K562 (cell line): ENCODE data around the gene KHNYN. TPM values are rescaled to one million over a fixed set of nuclear protein-coding genes. Genes with fewer than 3 reads are reported as not detected.

ENCODE experiments used
- BCLAF1 ChIP-seq, 2 experiments: fragments of 450-650 bp in 1 of 2; IDR thresholded peaks; 2 replicates each; pipeline ENCODE4 v1.6.1; 2011 to 2017; ENCODE audit warnings: low read depth in 2 of 2, antibody characterized with exemption in 1 of 2, borderline replicate concordance in 1 of 2, low read length in 1 of 2, mild to moderate bottlenecking in 1 of 2, mixed read lengths in 1 of 2; ENCODE audit not compliant: control insufficient read depth in 1 of 2
- BRD9 ChIP-seq: fragments of 450-650 bp; IDR thresholded peaks from 2 replicates; pipeline ENCODE4 v1.6.1; 2018; ENCODE audit warnings: low read depth; ENCODE audit not compliant: partially characterized antibody
- ETV5 ChIP-seq: sonication (generic); formaldehyde crosslinking; IDR thresholded peaks from 2 replicates; pipeline ENCODE4 v1.4.0; 2020; ENCODE audit warnings: low read depth, mild to moderate bottlenecking, missing genetic modification reagents
- FIP1L1 ChIP-seq: fragments of 200-400 bp; formaldehyde crosslinking; IDR thresholded peaks from 2 replicates; pipeline ENCODE4 v1.6.1; 2018; ENCODE audit warnings: mild to moderate bottlenecking, low read depth, low read length; ENCODE audit not compliant: poor library complexity, severe bottlenecking
- FOXP4 ChIP-seq: sonication (generic); formaldehyde crosslinking; IDR thresholded peaks from 2 replicates; pipeline ENCODE4 v1.8.0; 2022; ENCODE audit warnings: mild to moderate bottlenecking, missing genetic modification reagents, borderline replicate concordance
- HDAC8 ChIP-seq: fragments of 450-650 bp; IDR thresholded peaks from 2 replicates; pipeline ENCODE4 v1.6.1; 2016; ENCODE audit warnings: mild to moderate bottlenecking, missing genetic modification characterization, moderate library complexity, missing compliant biosample characterization
- IRF1 ChIP-seq: sonication (generic); formaldehyde crosslinking; IDR thresholded peaks from 2 replicates; pipeline ENCODE4 v1.8.0; 2022; ENCODE audit warnings: missing genetic modification reagents, mild to moderate bottlenecking, borderline replicate concordance
- L3MBTL2 ChIP-seq: fragments of 450-650 bp; IDR thresholded peaks from 2 replicates; pipeline ENCODE4 v1.6.1; 2016; ENCODE audit warnings: mild to moderate bottlenecking, moderate library complexity
- TAF1 ChIP-seq: IDR thresholded peaks from 2 replicates; pipeline ENCODE4 v1.6.1; 2011; ENCODE audit warnings: mild to moderate bottlenecking, low read length, moderate library complexity; ENCODE audit not compliant: insufficient read depth, control insufficient read depth, severe bottlenecking; ENCODE audit errors: extremely low read depth
- TFAM ChIP-seq: fragments of 250-450 bp; sonication (Bioruptor Pico); conservative IDR thresholded peaks from 2 replicates; pipeline ENCODE4 v1.5.0; 2021; ENCODE audit warnings: mild to moderate bottlenecking, moderate library complexity
- ZBTB9 ChIP-seq: fragments of 450-650 bp; formaldehyde crosslinking; IDR thresholded peaks from 2 replicates; pipeline ENCODE4 v1.4.0; 2020; ENCODE audit warnings: mild to moderate bottlenecking, moderate library complexity
- ZFP1 ChIP-seq: fragments of 450-650 bp; formaldehyde crosslinking; IDR thresholded peaks from 2 replicates; pipeline ENCODE4 v1.4.0; 2020; ENCODE audit warnings: mild to moderate bottlenecking, mixed read lengths
- ZNF592 ChIP-seq: fragments of 450-650 bp; IDR thresholded peaks from 2 replicates; pipeline ENCODE4 v1.6.1; 2017; ENCODE audit warnings: antibody characterized with exemption, mild to moderate bottlenecking
- polyA plus RNA-seq, 8 experiments: library from polyadenylated mRNA; depleted of rRNA in 4 of 8; stranded (reverse) in 5 of 8; unstranded in 3 of 8; fragments of >200 nt; fragmentation: Nextera tagmentation in 2 of 8; fragmentation: Illumina TruSeq in 1 of 8; extraction: Ambion mirVana in 2 of 8; extraction: Trizol in 1 of 8; gene quantifications; 2 replicates each; pipeline versions ENCODE4 v1.2.1 to v1.2.3, GENCODE V29; 2011 to 2014; ENCODE audit warnings: inconsistent platforms in 1 of 8, missing spikeins in 1 of 8
- total RNA-seq, 7 experiments: library from RNA; depleted of rRNA in 6 of 7; stranded (reverse); fragments of >200 nt in 6 of 7; fragmentation: Illumina TruSeq in 2 of 7; extraction: Trizol in 2 of 7; gene quantifications; 2 replicates each; pipeline versions ENCODE4 v1.2.1 to v1.2.3, GENCODE V29; 2011 to 2021; ENCODE audit warnings: low replicate concordance in 1 of 7

Gene KHNYN
- total and polyA plus RNA-seq, 9 of the 15 experiments (the other 6 are each of a cell fraction or from before 2014, with no cell fraction given): 0.76 to 26.0 (median 14.1) TPM

GRCh38 chr14:24429395-24430142 lies at the start of gene KHNYN, which contains the start of gene CBLN3 (continued):
- TF ChIP-seq ZNF592: peak; percentile 79
- TF ChIP-seq BCLAF1 (IDR thresholded peaks at IDR 0.05; ENCODE audit: borderline replicate concordance in 1 of 2, control insufficient read depth in 1 of 2, low read depth in 2 of 2, low read length in 1 of 2): no peak
- 0 out of 2 replicates have a peak, but pooled peaks have one; percentile 37 for TF ChIP-seq ZBTB9 (CRISPR knock-in tag)
- no peak for TF ChIP-seq IRF1 (CRISPR knock-in tag)
- no peak for TF ChIP-seq FIP1L1
- peak; percentile 84 for TF ChIP-seq TAF1
- no peak for TF ChIP-seq ZFP1 (CRISPR knock-in tag)
- TF ChIP-seq BRD9: peak; percentile 36
- TF ChIP-seq ETV5 (CRISPR knock-in tag): peak; percentile 42; the same call in 1 of the 2 replicates
- peak; percentile 82 for TF ChIP-seq L3MBTL2
- no peak for TF ChIP-seq TFAM (CRISPR knock-in tag)
- TF ChIP-seq HDAC8 (tag): no peak
- TF ChIP-seq FOXP4 (CRISPR knock-in tag): no peak
